Spinal cord (tissue), 10 donors: ENCODE results near the gene SMCHD1. TPM values are rescaled to one million over a fixed set of nuclear protein-coding genes. Genes with fewer than 3 reads are reported as not detected.
"Not testable (repeated sequence)": the region's sequence is repeated elsewhere in the genome, so short reads cannot be mapped to it uniquely, and the experiment has no call there.

Source experiments
- DNase-seq, 6 donors: peaks; one replicate each; pipeline versions ENCODE4 v3.0.0 to v3.0.0-alpha.2; 2013 to 2015; ENCODE audit warnings: low spot score in 6 of 6, low read depth in 4 of 6
- H3K27ac ChIP-seq: one replicate; pipeline ENCODE4 v1.5.1; 2013; ENCODE audit warnings: low read depth, low read length, control low read depth
- H3K27me3 ChIP-seq: one replicate; pipeline ENCODE4 v1.6.1; 2013; ENCODE audit warnings: low read length; ENCODE audit not compliant: control insufficient read depth, insufficient read depth
- H3K36me3 ChIP-seq: one replicate; pipeline ENCODE4 v1.6.1; 2013; ENCODE audit warnings: low read length; ENCODE audit not compliant: control insufficient read depth, insufficient read depth
- H3K4me1 ChIP-seq: one replicate; pipeline ENCODE4 v1.6.1; 2013; ENCODE audit warnings: low read length; ENCODE audit not compliant: control insufficient read depth, insufficient read depth
- H3K4me3 ChIP-seq: one replicate; pipeline ENCODE4 v1.5.1; 2013; ENCODE audit warnings: low read depth, low read length, control low read depth
- H3K9me3 ChIP-seq: one replicate; pipeline ENCODE4 v1.6.1; 2013; ENCODE audit warnings: low read length; ENCODE audit not compliant: control insufficient read depth, insufficient read depth
- WGBS: methylation state at CpG from one replicate; pipeline ENCODE4 v1.1.5; 2013; ENCODE audit warnings: missing lambda C conversion rate; ENCODE audit not compliant: insufficient coverage; 5-methylcytosine and 5-hydroxymethylcytosine counted together
- polyA plus RNA-seq, 2 donors: library from polyadenylated mRNA; unstranded; fragments of 120-200 nt; gene quantifications; one replicate each; pipeline ENCODE4 v1.2.1, GENCODE V29; 2013; ENCODE audit not compliant: insufficient read length in 2 of 2
- total RNA-seq, 2 donors: library from RNA; depleted of rRNA in 1 of 2; stranded (reverse); fragments of 120-200 nt in 1 of 2; fragments of >200 nt in 1 of 2; gene quantifications; one replicate each; pipeline versions ENCODE4 v1.2.3 to v1.2.4, GENCODE V29; 2013 to 2014
- donor health status: healthy.

SMCHD1 gene
- total and polyA plus RNA-seq, 4 donors: 39.1 to 189 (median 66.8) TPM

DNA sequence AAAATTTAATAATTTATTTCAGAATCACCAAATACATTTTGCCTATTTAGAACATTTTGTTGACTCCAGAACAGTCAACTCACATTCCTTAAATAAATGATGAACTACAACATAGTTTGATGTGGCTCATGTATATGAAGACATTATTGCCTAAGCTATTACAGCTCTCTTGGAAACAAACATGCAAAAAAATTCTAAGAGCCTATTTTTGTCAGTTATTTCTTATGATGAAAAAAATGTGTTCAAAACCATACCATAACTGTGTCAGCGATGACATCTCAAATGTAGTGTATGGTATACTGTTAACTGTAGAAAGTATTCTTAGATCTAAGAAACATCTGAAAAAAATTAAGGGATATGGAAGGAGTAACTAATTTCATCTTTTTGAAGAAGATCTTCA lies 185.0 kb downstream of the SMCHD1 start:
- no peaks in the 10 kb centered on the region for H3K4me1 ChIP-seq
- peaks cover 16% of the 10 kb centered on the region for H3K27me3 ChIP-seq
- H3K27ac ChIP-seq: no peak overlapping the region
- H3K9me3 ChIP-seq: no peaks in the 10 kb centered on the region
- WGBS: no CpG with 5 or more reads among the region's 1 CpG
- no peaks in the 10 kb centered on the region for H3K36me3 ChIP-seq
- H3K4me3 ChIP-seq: no peak overlapping the region
- no peak for DNase-seq

DNA sequence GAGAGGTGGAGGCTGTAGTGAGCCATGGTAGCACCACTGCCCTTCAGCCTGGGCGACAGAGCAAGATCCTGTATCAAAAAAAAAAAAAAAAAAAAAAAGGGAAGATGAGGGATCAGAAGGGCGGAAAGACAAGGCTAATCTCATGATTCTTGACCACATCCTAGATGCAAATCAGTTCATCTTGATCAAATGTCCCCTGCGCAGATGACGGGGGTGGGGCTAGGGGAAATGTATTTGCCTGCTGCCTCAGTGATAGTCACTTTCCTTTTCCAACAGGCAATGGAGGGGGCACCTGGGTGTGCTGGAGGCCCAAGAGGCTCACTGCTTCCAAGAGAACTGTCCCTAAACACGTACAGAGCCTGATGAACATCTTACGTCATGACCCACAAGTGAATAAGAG lies 187.6 kb downstream of the SMCHD1 start:
- H3K27me3 ChIP-seq: peaks cover 39% of the 10 kb centered on the region
- no peak overlapping the region for H3K27ac ChIP-seq
- H3K36me3 ChIP-seq: no peaks in the 10 kb centered on the region
- peaks cover 19% of the 10 kb centered on the region for H3K4me1 ChIP-seq
- WGBS: 100% methylated on average over 1 of the region's 6 CpGs
- no peak overlapping the region for H3K4me3 ChIP-seq
- no peaks in the 10 kb centered on the region for H3K9me3 ChIP-seq
- no peak for DNase-seq

DNA sequence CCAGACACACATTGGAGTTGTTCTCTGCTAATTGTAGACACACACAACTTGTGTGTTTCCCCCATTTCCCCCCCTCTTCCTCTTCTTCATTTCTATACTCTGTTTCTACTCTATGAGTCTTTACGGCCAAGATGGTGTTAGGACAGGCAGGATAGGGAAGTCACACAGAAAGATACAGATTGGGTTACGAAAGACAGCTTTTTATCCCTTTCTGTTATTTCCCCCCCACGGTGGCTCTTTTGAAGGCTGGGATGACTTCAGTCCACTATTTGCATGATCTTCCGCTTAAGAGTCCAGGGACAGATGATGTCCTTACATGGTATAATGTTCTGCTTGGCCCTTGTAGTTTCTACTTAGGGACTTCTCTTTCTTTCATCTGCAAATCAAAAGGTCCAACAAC lies 189.6 kb downstream of the SMCHD1 start:
- no peak overlapping the region for H3K27ac ChIP-seq
- H3K36me3 ChIP-seq: no peaks in the 10 kb centered on the region
- no peaks in the 10 kb centered on the region for H3K9me3 ChIP-seq
- WGBS: 93% methylated on average over 2 of the region's 4 CpGs
- H3K4me1 ChIP-seq: peaks cover 19% of the 10 kb centered on the region
- H3K4me3 ChIP-seq: no peak overlapping the region
- DNase-seq: no peak
- peaks cover 54% of the 10 kb centered on the region for H3K27me3 ChIP-seq

DNA sequence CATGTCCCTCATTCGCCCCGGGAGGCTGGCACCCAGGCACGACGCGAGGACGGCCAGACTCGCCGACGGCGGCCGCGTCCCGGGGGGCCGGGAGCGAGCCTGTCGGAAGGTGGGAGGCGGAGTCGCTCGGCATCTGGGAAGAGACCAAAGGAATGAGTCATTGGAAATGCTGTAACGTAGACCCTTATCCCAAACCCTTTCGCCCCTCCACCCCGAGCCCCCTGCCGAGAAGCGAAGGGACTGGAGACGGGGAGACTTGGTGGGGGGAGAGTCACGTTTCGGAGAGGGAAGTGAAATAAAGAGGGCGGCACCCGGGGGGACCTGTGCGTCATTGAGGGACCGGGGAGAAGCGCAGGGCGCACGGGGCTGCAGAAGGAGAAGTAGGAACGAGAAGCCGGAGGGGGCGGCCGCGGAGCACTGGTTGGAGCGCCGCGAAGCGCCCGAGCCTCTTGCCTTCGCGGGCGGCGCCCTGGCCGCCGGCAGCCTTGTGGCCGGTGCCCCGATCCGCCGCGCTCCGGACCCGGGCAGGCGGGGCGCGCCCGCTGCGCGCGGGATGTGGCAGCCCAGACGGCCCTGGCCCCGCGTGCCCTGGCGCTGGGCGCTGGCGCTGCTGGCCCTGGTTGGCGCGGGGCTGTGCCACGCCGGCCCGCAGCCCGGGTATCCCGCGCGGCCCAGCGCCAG lies 191.2 kb downstream of the SMCHD1 start, which contains the start of gene EMILIN2:
TSS of gene EMILIN2 (plus strand) at position 371 of the 681 bp plus-strand sequence. CDS start at position 554, 183 bp downstream.
- peak within 1 kb of the TSS; percentile 69 for H3K27ac ChIP-seq
- H3K36me3 ChIP-seq: no peaks in the 10 kb centered on the region
- DNase-seq: peak in 2 of 6 donors; percentile 11 to 53
- WGBS: under 1% methylated on average over 72 of the region's 80 CpGs
- no peaks in the 10 kb centered on the region for H3K9me3 ChIP-seq
- H3K27me3 ChIP-seq: peaks cover 59% of the 10 kb centered on the region
- peaks cover 19% of the 10 kb centered on the region for H3K4me1 ChIP-seq
- peak within 1 kb of the TSS; percentile 49 for H3K4me3 ChIP-seq

DNA sequence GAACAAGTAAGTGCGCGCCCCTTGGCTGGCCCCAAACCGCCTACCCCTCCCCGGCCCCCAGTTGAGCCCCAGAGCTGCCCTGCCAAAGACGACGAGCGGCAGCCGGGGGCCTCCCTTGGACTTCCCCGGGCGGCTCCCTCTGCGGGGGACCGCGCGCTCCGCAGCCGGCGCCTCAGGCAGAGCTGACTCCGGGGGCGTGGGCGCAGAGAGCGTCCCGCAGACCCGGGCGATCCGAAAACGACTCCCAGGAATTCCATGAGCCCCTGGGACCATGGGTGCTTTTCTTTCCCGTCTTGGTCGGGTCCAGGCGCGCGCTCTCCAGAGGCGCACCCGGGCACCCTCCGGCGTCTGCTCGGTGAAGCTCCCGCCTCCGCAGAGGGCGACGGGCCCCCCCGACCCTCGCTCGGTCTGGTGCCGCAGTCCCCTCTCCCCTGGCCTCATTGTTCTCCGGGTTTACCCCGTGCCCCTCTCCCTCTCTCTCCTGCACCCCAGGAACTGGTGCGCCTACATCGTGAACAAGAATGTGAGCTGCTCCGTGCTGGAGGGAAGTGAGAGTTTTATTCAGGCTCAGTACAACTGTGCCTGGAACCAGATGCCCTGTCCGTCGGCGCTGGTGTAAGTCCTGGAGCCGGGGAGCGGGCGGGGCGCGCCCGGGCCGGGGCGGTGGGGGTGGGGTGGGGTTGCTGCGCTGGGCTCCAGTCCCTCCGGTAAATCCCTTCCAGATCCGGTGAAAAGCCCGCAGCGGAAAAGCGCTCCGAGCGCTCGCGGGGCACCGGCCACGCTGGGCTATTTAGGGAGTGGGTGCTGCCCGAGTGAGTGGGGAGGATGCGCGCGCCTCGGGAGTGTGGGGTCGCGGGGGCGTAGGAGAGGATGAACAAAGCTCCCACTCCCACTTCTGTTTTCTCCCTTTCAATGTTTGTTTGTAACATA lies 192.1 kb downstream of the SMCHD1 start:
- Histone ChIP-seq H3K4me1 (peaks cover 19% of the 10 kb centered on the region), H3K27me3 (peaks cover 59% of the 10 kb centered on the region), H3K36me3 (no peaks in the 10 kb centered on the region), H3K27ac (peak overlapping the region; percentile 69), H3K4me3 (peak overlapping the region; percentile 44), H3K9me3 (no peaks in the 10 kb centered on the region)
- peak in 2 of 6 donors; percentile 17 to 44 for DNase-seq
- under 1% methylated on average over 58 of the region's 80 CpGs for WGBS

DNA sequence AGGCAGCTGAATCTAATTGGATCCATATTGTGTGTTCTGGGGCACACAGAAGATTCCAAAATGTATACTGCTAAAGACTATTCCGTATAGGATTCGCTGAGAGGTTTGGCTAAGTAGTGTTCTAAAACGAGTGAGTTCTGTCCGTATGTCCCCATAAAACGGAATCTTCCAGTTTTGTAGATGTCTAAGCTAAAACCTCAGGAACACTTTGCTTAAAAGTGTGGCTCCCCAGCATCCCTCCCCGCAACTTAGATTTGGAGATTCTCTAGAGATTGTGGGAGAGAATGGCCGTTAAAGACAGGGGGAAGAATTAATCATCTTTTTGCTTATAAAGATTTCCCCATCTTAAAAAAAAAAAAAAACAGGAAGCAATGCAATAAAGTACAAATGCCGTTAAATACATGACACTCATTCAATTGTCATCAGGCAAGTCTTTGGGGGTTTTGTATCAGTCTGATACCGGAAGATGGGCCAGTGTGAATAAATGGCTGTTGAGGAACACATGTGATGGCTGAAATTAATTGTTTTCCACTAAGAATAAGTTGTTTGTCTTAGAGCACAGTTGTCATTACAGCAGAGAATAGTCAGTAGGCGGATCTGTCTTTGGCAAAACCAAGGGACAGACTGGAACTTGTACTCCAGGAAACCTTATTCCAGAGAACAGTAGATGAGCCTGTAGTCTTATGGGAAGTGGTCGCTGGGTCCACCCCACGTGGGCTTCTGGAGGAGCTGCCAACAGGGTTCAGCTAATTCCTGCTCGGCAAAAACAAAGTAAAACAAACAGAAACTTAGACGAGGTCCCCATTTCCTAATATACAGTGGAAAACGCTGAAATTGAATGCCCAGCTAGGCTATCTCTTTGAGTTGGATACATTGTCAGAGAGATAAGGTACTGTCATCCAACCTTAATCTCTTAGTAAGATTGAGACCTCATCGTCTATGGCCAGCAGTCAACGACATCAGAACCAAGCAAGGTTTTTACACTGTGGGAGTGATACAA lies 193.0 kb downstream of the SMCHD1 start:
- Histone ChIP-seq H3K4me3 (peak overlapping the region; percentile 44), H3K4me1 (peaks cover 19% of the 10 kb centered on the region), H3K27me3 (peaks cover 57% of the 10 kb centered on the region), H3K9me3 (no peaks in the 10 kb centered on the region), H3K36me3 (no peaks in the 10 kb centered on the region), H3K27ac (peak overlapping the region; percentile 1)
- WGBS: 40% methylated on average over 4 of the region's 17 CpGs
- peak in 2 of 6 donors; percentile 19 to 41 for DNase-seq

DNA sequence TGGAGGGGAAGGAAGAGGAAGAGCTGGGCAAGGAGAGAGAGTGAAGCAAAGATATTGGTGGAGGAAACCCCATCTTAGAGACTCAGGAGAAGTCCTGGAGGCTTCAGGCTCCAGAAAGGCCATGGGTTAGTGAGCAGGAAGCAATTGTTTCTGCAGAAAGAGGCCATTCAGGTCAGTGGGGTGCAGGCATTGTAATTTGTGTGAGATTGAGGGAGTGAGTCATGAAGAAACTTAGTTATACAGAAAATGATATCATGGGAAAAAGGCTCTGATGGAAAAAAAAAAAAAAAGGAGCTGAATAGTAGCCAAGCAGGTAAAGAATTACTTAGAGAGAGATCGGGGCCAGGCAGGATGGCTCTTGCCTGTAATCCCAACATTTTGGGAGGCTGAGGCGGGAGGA lies 195.3 kb downstream of the SMCHD1 start:
- no CpG with 5 or more reads among the region's 2 CpGs for WGBS
- Histone ChIP-seq H3K27me3 (peaks cover 41% of the 10 kb centered on the region), H3K4me1 (peaks cover 19% of the 10 kb centered on the region), H3K27ac (no peak overlapping the region), H3K36me3 (no peaks in the 10 kb centered on the region), H3K9me3 (no peaks in the 10 kb centered on the region), H3K4me3 (no peak overlapping the region)
- DNase-seq: no peak

DNA sequence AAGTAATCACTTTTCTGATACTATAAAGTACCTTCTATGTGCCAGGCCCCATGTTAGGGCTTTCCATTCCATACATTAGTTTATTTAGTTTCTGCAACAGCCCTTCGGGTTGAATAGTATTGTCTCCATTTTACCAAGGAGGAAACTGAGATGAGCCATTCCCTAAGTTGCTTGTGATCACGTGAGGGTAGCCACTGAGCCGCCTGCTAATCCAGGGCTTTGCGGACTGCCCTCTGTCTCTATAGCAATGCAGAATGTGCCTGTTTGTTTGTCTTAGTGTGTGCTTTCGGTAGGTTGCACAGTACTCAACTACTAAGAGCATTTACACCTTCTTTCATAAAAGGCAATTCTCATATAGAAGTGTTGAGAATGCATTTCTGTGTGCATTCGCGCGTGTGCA lies 196.2 kb downstream of the SMCHD1 start:
- H3K27ac ChIP-seq: no peak overlapping the region
- no peaks in the 10 kb centered on the region for H3K9me3 ChIP-seq
- no CpG with 5 or more reads among the region's 8 CpGs for WGBS
- no peaks in the 10 kb centered on the region for H3K36me3 ChIP-seq
- peaks cover 12% of the 10 kb centered on the region for H3K4me1 ChIP-seq
- H3K4me3 ChIP-seq: no peak overlapping the region
- H3K27me3 ChIP-seq: peaks cover 31% of the 10 kb centered on the region
- DNase-seq: no peak

DNA sequence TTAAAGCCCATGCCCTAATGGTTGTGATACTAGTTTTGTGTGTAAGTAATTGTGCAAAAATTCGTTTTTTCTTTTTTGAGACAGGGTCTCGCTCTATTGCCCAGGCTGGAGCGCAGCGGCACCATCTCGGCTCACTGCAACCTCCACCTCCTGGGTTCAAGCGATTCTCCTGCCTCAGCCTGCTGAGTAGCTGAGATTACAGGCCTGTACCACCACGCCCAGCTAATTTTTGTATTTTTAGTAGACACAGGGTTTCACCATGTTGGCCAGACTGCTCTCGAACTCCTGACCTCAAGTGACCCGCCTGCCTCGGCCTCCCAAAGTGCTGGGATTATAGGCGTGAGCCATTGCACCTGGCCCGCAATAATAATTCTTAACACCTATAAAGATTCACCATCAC lies 196.9 kb downstream of the SMCHD1 start:
- H3K4me1 ChIP-seq, H3K9me3 ChIP-seq, DNase-seq, H3K4me3 ChIP-seq, H3K27ac ChIP-seq, H3K36me3 ChIP-seq: not testable (repeated sequence)
- peaks cover 26% of the 10 kb centered on the region for H3K27me3 ChIP-seq
- WGBS: 95% methylated on average over 10 of the region's 12 CpGs
